ENCODE measurements around the gene PIGO.

PIGO gene

DNA sequence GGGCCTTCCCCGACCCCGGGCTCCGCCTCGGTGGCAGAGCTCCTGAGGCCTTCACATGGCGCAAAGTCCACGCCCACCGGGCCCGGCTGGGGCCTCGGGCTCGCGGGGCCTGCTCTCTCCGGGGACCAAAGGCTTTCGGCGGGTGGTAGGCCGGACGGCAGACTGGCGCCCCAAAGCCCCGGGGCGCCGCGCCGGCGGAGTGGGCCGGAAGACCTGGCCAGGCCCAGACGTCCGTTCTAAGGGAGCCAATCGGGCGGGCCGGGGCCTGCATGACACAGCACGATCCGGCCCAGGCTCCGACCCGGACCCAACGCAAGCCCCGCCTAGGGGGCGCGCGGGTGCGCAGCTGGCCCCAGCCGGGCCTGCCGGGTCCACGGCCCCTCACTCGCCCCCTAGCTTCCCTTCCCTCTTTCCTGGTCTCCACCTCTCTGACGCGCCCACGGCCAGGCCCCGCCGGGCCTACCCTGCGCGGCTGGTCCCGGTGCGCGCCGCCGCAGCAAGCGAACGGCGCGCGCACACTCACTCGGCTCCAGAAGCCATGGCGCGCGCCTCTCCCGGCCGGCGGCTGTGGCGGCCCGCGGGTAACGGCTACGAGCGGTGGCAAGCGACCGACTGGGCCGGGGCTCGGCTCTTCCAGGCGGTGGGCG, 24.5 kb downstream of the PIGO start:
- peak; percentile 83 for DNase-seq (ENCODE audit: low spot score)

DNA sequence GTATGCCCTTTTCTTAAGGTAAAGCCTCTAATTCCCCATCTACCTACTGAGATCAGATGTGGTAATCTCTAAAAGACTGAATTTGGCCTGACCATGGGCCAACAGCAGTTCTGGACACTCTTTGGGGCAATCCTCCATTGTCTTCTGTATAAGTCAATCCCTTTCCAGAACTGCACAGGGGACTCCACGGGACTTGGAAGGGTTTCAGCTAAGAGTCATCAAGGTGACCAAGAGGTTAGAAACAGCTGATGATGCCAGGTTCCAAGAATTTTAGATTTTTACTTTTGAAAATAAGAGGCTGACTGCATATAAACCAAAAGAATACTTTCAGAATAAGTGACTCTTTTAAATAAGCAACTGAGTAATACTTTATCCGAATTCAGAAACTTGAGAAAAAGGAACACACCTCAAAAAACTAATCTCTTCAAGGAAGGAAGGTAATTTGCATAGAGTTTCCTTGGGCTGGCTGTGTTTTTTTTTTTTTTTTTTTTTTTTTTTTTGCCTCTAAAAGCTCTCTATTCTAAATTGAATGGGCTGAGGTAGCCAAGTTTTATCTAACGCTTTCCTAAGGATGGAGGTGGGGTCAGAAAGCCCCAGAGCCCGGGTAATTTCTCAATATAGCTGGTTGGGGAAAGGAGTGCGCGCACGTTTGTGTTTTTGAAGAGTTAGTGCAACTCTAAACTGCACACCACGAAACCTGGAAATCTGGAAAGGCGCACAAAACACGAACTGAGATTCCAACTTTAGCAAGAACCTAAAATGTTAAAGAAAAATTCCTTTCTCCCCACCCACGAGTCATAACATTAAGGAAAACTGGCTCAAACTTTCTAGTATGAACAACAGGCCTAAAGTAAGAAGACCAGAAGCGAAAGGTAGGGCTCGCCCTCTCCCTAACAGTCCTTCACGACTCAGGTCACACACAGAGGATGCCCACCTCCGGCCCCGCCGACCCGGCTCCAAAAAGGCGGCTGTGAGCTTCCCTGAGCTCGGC, 25.3 kb downstream of the PIGO start:
- no peak for DNase-seq (ENCODE audit: low spot score)

DNA sequence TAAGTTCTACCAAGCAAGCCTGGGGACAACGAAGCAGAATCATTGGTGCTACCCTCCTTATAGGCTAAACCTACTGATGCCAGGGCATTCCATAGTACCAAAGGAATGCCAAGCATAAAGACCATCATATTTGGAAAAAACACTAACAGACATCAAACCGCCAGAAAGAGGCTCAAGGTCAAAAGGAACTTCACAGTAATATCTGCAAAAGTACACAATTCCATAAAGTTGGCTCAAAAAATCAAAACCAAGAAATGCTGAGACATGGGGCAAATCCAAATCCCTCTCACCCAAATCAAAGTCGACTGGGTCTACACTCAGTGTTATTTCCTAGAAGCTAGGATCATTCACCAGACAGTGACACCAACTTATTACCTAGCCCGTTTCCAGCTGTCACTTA, 27.4 kb downstream of the PIGO start:
- DNase-seq (ENCODE audit: low spot score) = no peak

DNA sequence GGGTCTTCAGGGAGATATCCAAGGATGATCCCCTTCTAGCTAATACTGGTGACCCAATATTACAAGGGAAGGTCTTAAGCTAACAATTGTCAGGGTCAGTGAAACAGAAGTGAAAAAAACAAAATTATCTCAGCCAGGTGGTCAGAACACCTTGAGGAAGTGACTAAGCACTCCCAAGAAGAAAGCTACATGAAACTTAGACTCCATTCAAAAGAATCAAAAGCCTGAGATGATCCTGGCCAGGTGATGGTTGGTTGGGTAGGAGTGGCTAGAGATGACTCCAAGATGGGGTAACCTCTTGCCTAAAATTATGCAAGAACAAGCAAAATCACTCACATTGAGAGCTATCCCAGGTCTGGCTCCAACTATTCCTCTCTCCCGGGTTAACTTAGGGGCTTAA, 29.3 kb downstream of the PIGO start:
- DNase-seq (ENCODE audit: low spot score) = no peak

DNA sequence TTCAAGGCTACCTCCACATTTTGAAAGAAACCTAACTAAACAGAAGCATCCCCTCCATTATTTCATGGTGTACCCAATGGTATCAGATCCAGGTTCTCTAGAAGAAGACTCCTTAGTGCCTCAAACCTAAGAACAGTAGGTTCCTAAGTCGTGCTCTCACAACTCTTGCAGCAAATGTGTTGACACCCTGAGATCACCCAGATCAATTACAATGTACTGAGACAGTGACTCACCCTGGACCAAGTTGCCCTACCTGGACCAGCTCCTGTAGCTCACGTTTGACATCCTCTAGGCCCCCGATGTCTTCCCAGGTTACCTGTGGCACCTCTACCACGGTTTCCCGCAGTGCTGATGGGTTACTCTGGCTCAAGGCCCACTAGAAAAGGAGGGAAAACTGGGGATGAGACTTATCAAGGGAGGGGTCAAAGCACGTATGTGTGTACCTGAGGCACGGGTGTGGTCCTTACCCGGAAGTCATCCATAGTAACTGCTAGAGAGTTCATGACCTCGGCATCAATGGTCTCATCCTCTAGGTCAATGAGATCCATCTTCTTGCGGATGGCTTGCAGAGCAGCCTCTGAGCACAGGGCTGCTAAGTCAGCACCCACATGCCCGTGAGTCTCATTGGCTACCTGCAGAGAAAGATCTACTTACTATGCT, 35.7 kb downstream of the PIGO start:
- no peak for DNase-seq (ENCODE audit: low spot score)

DNA sequence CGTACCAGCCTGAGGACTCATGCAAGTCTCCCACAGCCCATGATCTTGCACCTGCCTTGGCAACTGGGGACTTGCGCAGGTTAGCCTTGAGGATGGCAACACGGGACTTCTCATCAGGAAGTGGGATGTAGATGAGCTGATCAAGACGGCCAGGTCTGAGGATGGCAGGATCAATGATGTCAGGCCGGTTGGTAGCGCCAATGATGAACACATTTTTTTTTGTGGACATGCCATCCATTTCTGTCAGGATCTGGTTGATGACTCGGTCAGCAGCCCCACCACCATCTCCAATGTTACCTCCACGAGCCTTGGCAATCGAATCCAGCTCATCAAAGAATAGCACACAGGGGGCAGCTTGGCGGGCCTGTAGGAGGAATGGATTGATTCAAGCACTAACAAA, 37.0 kb downstream of the PIGO start:
- no peak for DNase-seq (ENCODE audit: low spot score)

DNA sequence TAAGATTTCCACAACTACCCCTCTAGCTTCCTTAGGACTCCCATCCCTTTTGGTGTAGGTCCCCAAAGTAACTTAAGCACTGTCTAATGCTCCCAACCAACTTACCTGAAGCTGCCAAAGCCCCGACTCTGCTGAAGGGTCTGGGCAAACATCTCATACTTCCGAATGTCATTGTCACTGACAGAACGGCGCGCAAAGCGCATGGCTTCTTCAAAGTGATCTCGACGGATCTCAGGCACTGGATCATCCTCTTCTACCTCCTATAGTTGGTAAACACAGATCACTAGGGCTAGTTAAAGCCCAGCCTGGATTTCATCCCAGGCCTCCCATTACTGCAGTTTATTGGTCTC, 39.1 kb downstream of the PIGO start:
- DNase-seq (ENCODE audit: low spot score) = no peak

DNA sequence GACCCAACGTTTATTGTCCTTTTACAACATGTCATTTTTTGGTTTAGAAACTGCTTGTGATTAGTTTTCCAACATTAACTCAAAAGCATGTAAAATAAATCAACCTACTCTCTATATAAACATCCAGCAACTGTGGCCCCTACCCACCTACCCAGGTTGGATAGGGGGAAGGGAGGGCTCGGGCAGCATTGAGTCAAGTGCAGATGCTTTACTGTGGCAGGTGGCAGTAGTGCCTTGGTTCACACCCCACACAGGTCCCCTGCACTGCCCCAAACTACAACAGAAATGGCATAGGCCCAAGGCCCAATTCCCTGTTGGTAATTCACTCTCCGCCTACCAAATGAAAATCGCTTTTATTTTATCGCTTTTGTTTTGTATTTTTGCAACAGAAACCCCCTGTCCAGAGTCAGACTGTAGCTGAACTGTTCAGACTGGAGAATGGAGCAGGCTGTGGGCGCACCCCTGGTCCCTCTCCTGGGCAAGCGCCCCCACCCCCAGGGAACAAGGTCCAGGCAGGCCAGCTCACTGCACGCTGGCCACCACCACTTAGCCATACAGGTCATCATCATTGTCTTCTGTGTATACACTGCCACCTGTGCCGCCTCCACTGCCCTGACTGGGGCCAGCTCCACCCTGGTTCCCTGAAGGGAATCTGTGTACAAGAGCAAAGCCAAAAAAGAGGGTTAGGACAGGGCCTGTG, 39.7 kb downstream of the PIGO start:
- no peak for DNase-seq (ENCODE audit: low spot score)

DNA sequence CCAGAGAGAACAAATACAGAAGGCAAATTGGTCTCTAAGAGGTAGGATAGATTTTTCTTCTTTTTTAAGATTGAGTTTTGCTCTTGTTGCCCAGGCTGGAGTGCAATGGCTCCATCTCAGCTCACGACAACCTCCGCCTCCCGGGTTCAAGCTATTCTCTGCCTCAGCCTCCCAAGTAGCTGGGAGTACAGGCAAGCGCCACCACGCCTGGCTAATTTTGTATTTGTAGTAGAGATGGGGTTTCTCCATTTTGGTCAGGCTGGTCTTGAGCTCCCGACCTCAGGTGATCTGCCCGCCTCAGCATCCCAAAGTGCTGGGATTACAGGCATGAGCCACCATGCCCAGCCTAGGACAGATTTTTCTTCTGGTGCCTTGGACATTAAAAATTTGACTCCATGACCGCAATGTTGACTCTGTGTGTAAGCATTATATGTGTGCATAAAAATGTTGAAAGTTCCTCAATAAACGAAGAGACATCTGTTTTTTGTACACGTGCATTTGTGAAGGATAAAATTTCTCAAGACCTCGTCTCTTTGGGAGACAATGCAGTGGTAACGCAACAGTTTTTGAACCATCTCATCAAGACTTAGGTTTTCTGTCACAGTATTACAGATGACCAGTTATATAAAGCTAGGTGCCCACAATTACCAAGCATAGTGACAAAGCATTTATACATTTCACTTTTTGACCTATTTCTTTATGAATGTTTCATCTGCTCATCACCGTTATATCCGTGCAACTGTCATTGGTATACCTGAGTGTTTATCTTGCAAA, 41.3 kb downstream of the PIGO start:
- DNase-seq (ENCODE audit: low spot score) = no peak

DNA sequence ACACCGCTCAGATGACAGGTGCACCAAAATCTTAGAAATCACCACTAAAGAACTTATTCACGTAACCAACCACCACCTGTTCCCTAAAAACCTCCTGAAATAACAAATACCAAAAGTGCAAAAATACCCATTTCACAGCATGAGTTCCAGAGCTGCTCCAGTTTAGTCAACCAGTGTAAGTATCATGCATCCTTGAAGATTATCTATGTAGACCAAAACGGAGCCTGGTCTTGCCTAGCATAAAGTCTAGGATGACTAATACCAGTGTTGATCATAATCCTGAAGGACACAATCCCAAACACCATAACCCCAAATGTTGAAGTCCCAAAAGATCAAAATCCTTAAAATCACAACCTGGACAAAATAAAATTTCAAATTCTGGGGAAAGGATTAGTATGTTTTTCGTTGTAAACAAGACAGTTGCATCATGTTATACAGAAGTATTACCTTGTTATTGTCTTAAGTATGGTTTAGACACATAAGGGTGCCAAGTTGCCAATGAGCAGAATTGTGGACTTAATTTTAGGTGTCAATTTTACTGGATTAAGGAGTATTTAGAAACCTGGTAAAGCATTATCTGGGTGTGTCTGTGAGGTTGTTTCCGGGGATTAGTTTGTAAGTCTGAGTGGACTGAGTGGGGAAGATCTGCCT, 42.1 kb downstream of the PIGO start:
- no peak for DNase-seq (ENCODE audit: low spot score)

DNA sequence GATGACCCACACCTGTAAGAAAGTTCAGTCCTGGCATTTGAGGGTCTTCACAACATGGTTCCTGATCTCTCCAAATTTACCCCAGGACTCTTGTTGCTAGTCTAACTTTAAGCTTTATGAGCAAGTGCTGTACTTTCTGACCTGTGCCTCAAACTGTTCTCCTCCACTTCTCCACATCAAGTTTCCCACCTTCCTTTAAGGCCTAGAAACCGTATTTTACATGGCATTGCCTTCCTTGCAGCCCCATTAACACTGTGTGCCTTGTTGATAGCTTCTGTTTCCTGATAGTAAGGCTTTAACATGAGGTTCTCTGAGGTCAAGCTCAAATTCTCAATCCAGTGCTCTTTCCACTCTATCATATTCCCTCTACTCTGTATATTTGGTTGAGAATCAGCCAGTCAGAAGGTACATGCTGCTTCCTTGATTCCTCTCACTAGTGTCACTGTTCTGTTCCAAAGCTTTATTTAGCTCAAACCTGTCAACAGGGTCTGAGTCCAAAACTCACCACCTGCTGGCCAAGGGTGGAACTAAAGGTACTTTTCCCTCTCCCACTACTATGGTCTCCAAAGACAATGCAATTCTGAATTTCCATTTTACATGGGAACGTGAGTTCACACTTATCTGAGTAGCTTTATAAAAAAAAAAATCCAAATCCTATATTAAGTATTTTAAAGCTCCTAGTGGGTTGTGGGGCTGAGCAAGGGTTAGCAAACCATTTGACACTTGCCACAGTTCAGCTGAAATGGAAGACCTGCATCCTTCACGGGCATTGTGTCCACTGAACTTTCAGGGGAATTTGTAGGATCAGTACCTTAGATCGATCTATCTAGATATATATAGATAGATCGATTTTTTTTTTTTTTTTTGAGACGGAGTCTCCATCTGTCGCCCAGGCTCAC, 45.1 kb downstream of the PIGO start:
- peak; percentile 33 for DNase-seq (ENCODE audit: low spot score)

DNA sequence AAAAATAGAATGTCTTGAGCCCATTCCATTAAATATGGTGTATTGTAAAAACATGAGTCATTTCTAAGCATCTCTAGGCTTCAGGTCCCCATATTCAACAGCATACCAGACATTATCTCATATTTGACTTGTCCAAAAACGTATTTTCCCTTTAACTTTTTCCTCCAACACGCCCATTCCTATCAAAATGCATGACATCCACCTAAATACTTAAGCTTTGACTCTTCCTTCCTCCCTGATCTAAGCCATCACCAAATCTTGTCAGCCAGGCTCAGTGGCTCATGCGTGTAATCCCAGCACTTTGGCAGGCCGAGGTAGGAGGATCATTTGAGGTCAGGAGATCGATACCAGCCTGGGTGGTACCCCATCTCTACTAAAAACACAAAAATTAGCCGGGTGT, 47.9 kb downstream of the PIGO start:
- DNase-seq (ENCODE audit: low spot score) = no peak

DNA sequence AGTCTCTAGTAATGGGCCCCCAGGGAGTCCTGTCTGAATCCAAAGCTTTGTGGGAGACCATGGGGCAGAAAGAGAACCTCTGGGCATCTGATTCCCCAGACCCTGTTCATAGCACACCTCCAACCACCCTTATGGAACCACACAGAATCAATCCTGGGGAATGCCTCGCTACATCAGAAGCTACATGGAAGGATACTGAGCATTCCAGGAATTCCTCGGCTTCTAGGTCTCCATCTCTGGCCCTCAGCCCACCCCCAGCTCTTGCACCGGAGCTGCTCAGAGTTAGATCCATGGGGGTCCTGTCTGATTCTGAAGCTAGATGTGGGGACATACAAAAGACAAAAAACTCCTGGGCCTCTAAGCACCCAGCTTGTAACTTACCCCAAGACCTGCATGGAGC, 52.3 kb downstream of the PIGO start:
- no peak for DNase-seq (ENCODE audit: low spot score)

DNA sequence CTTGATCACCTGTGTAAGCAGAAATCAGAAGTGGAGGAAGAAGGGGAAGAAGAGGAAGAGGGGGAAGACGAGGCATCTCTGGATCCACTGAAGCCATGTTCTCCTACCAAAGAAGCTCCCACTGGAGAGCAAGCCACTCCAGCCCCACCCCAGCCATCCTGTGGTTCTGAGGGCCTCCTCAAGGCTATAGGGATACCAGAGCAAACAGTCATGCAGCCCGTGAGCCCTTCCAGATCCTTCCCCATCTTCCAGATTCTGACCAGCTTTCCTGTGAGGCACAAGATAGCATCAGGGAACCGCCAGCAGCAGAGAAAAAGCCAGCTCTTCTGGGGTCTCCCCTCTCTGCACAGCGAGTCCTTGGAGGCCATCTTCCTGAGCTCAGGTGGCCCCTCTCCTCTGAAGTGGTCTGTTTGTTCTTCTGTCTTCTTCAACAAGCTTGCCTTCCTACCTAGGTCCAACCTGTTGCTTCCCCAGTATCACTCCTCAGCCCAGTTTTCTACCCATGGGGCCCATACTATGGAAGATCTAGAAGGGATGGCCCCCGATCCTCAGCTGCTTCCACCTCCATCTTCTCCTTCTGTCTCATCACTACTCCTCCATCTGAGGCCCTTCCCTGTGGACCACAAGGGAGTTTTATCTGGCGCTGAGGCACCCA, 53.4 kb downstream of the PIGO start:
- DNase-seq (ENCODE audit: low spot score) = no peak

DNA sequence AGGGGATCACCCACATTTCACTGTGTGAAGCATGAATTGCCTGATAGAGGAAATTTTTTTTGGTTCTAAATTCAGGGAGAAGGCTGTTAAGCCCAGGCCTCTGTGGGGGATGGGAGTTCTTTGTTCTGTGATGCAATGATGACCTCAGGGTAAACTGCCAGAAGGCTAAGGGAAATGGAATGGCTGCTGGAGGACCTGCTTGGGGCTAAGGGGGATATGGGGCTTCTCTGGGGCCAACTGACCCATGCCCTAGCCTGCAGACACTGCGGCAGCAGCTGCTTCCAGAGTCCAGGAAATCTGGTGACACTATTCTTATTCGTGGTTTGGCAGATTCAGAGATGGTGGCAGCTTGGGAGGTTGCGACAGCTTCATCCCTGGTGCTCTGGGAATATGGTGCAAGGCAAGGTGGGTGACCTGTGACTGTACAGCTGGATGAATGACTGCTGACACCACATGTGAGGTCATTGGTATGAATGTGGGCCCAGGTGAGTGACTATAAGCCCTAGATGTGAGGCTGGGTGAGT, 54.2 kb downstream of the PIGO start:
- DNase-seq (ENCODE audit: low spot score) = no peak
